IMR-90 (cell line): Measurements from ENCODE around the gene CEP97. TPM values are rescaled to one million over a fixed set of nuclear protein-coding genes. Genes with fewer than 3 reads are reported as not detected.

Experiments
- ATAC-seq: fragments of 200-7000 bp; cut with Tn5 transposase; 2 replicates; pipeline ENCODE4 v1.9.1; 2020; ENCODE audit warnings: low read depth, mild to moderate bottlenecking, moderate library complexity
- BruUV-seq: library from RNA; stranded (reverse); fragments of 400-500 nt; replicated peaks from 2 replicates; lab custom pipeline; 2021; lab: Mats Ljungman, UMichigan
- CTCF ChIA-PET: fragments of 300-600 bp; formaldehyde crosslinking; extraction: SDS; loops from one replicate; lab custom pipeline; 2021; ENCODE audit warnings: antibody characterized with exemption; lab: Yijun Ruan, JAX
- POLR2A ChIA-PET: fragments of 300-600 bp; sonication (Branson Sonifier 250); formaldehyde crosslinking; loops from one replicate; lab custom pipeline; 2022; ENCODE audit warnings: antibody characterized with exemption; ENCODE audit not compliant: unreplicated experiment; lab: Charles Lee
- DNase-seq: peaks from one replicate; pipeline ENCODE4 v3.0.0; 2013
- H2AFZ ChIP-seq: replicated peaks from 2 replicates; pipeline ENCODE3; 2013; ENCODE audit warnings: low read length, mild to moderate bottlenecking; ENCODE audit not compliant: poor library complexity
- H2AK5ac ChIP-seq: 2 replicates; pipeline ENCODE4 v1.6.1; 2013; ENCODE audit warnings: low read depth, low read length, inconsistent platforms
- H2AK9ac ChIP-seq: replicated peaks from 2 replicates; pipeline ENCODE3; 2013; ENCODE audit warnings: mild to moderate bottlenecking, low read depth, low read length, moderate library complexity; ENCODE audit not compliant: poor library complexity
- H2BK120ac ChIP-seq: 2 replicates; pipeline ENCODE4 v1.6.1; 2013; ENCODE audit warnings: low read depth, low read length, inconsistent platforms
- H2BK15ac ChIP-seq: 3 replicates; pipeline ENCODE4 v1.6.1; 2013; ENCODE audit warnings: low read depth, low read length, inconsistent platforms
- H2BK20ac ChIP-seq: 2 replicates; pipeline ENCODE4 v1.6.1; 2013; ENCODE audit warnings: low read depth, mild to moderate bottlenecking, inconsistent platforms, low read length, moderate library complexity
- H2BK5ac ChIP-seq: 2 replicates; pipeline ENCODE4 v1.6.1; 2013; ENCODE audit warnings: mild to moderate bottlenecking, low read depth, low read length, inconsistent platforms; ENCODE audit not compliant: poor library complexity, severe bottlenecking
- H3K14ac ChIP-seq: replicated peaks from 2 replicates; pipeline ENCODE4 v1.6.1; 2013; ENCODE audit warnings: low read depth, low read length, inconsistent platforms
- H3K18ac ChIP-seq: 2 replicates; pipeline ENCODE4 v1.6.1; 2013; ENCODE audit warnings: low read depth, low read length, control low read depth
- H3K23ac ChIP-seq: 2 replicates; pipeline ENCODE4 v1.6.1; 2013; ENCODE audit warnings: low read depth, low read length, inconsistent platforms
- H3K27ac ChIP-seq: 2 replicates; pipeline ENCODE4 v1.5.1; 2013; ENCODE audit warnings: mild to moderate bottlenecking, control low read depth, low read length; ENCODE audit not compliant: insufficient read depth
- H3K27me3 ChIP-seq: 2 replicates; pipeline ENCODE4 v1.6.1; 2013; ENCODE audit warnings: low read length; ENCODE audit not compliant: control insufficient read depth, insufficient read depth
- H3K36me3 ChIP-seq: 2 replicates; pipeline ENCODE4 v1.6.1; 2013; ENCODE audit warnings: low read length, mixed read lengths; ENCODE audit not compliant: control insufficient read depth, insufficient read depth
- H3K4ac ChIP-seq: 2 replicates; pipeline ENCODE4 v1.6.1; 2013; ENCODE audit warnings: low read depth, low read length, inconsistent platforms
- H3K4me1 ChIP-seq: 2 replicates; pipeline ENCODE4 v1.6.1; 2013; ENCODE audit warnings: low read length, mixed read lengths; ENCODE audit not compliant: control insufficient read depth, insufficient read depth
- H3K4me2 ChIP-seq: 2 replicates; pipeline ENCODE4 v1.6.1; 2013; ENCODE audit warnings: low read depth, mild to moderate bottlenecking, control low read depth, low read length, moderate library complexity
- H3K4me3 ChIP-seq: 2 replicates; pipeline ENCODE4 v1.5.1; 2013; ENCODE audit warnings: low read depth, mild to moderate bottlenecking, control low read depth, low read length, moderate library complexity; ENCODE audit not compliant: insufficient read depth
- H3K56ac ChIP-seq: 2 replicates; pipeline ENCODE4 v1.6.1; 2013; ENCODE audit warnings: low read length, inconsistent platforms; ENCODE audit not compliant: insufficient read depth; ENCODE audit errors: extremely low read depth
- H3K79me1 ChIP-seq, 2 experiments: 2 replicates each; pipeline ENCODE4 v1.6.1; 2013; ENCODE audit warnings: low read length in 2 of 2, inconsistent platforms in 1 of 2, low read depth in 1 of 2
- H3K9ac ChIP-seq: 2 replicates; pipeline ENCODE4 v1.6.1; 2013; ENCODE audit warnings: low read depth, low read length, control low read depth
- H3K9me1 ChIP-seq: 2 replicates; pipeline ENCODE4 v1.6.1; 2013; ENCODE audit warnings: low read length, inconsistent platforms; ENCODE audit not compliant: insufficient read depth
- H3K9me3 ChIP-seq: 2 replicates; pipeline ENCODE4 v1.6.1; 2013; ENCODE audit warnings: low read length; ENCODE audit not compliant: control insufficient read depth, insufficient read depth
- H4K20me1 ChIP-seq: 2 replicates; pipeline ENCODE4 v1.6.1; 2013; ENCODE audit warnings: low read length, inconsistent platforms; ENCODE audit not compliant: insufficient read depth
- H4K5ac ChIP-seq: 2 replicates; pipeline ENCODE4 v1.6.1; 2013; ENCODE audit warnings: mild to moderate bottlenecking, low read depth, low read length, control low read depth
- H4K8ac ChIP-seq, 2 experiments: 2 replicates each; pipeline ENCODE4 v1.6.1; 2013; ENCODE audit warnings: low read depth in 2 of 2, low read length in 2 of 2, control low read depth in 1 of 2, inconsistent platforms in 1 of 2
- H4K91ac ChIP-seq: 2 replicates; pipeline ENCODE4 v1.6.1; 2013; ENCODE audit warnings: low read depth, low read length, inconsistent platforms; ENCODE audit not compliant: insufficient read depth
- BHLHE40 ChIP-seq: fragments of 150-350 bp; IDR thresholded peaks from 2 replicates; pipeline ENCODE4 v1.6.1; 2016; ENCODE audit warnings: mild to moderate bottlenecking, low read depth, low read length
- CEBPB ChIP-seq: IDR thresholded peaks from 2 replicates; pipeline ENCODE4 v1.6.1; 2012; ENCODE audit warnings: low read depth, low read length, improper control_type of control experiment
- FOS ChIP-seq: fragments of 150-350 bp; IDR thresholded peaks from 2 replicates; pipeline ENCODE4 v1.6.1; 2016; ENCODE audit warnings: low read depth, low read length
- MAFK ChIP-seq: IDR thresholded peaks from 2 replicates; pipeline ENCODE4 v1.6.1; 2012; ENCODE audit warnings: low read depth, low read length, improper control_type of control experiment
- MAZ ChIP-seq: IDR thresholded peaks from 2 replicates; pipeline ENCODE4 v1.6.1; 2012; ENCODE audit warnings: low read depth, mild to moderate bottlenecking, low read length, improper control_type of control experiment, moderate library complexity, borderline replicate concordance
- MXI1 ChIP-seq: IDR thresholded peaks from 2 replicates; pipeline ENCODE4 v1.6.1; 2012; ENCODE audit warnings: low read depth, mild to moderate bottlenecking, low read length, moderate library complexity, borderline replicate concordance
- POLR2A ChIP-seq: IDR thresholded peaks from 2 replicates; pipeline ENCODE4 v1.6.1; 2012; ENCODE audit warnings: mild to moderate bottlenecking, low read depth, low read length
- RAD21 ChIP-seq: IDR thresholded peaks from 2 replicates; pipeline ENCODE4 v1.6.1; 2012; ENCODE audit warnings: low read length, improper control_type of control experiment
- RCOR1 ChIP-seq: IDR thresholded peaks from 2 replicates; pipeline ENCODE4 v1.6.1; 2012; ENCODE audit warnings: mild to moderate bottlenecking, low read length, improper control_type of control experiment; ENCODE audit not compliant: insufficient replicate concordance
- RFX5 ChIP-seq: IDR thresholded peaks from 2 replicates; pipeline ENCODE4 v1.8.0; 2012; ENCODE audit warnings: low read depth, mild to moderate bottlenecking, low read length, moderate library complexity
- SMC3 ChIP-seq: fragments of 150-350 bp; IDR thresholded peaks from 2 replicates; pipeline ENCODE4 v1.6.1; 2016; ENCODE audit warnings: low read depth, mild to moderate bottlenecking, antibody characterized with exemption, low read length, moderate library complexity
- WGBS, 2 experiments: methylation state at CpG; one replicate each; pipeline versions ENCODE4 v1.1.5 to v1.1.7; 2013; ENCODE audit warnings: missing lambda C conversion rate in 2 of 2; ENCODE audit not compliant: insufficient read length in 1 of 2; ENCODE audit errors: extremely low coverage in 2 of 2; 5-methylcytosine and 5-hydroxymethylcytosine counted together
- dilution Hi-C: fragments of 300-500 bp; cut with HindIII; formaldehyde crosslinking; loops from one replicate; pipeline ENCODE4 v1.14.3; 2018; ENCODE audit warnings: low sequenced_read_pairs; ENCODE audit not compliant: unreplicated experiment
- in situ Hi-C: fragments of 300-500 bp; cut with MboI; formaldehyde crosslinking; loops from 3 replicates; pipeline ENCODE4 v1.14.3; 2019; ENCODE audit warnings: low sequenced_read_pairs, inconsistent platforms, mixed read lengths
- intact Hi-C: fragments of 100-400 bp; cut with micrococcal nuclease; formaldehyde crosslinking; loops from 2 replicates; pipeline ENCODE4 v1.10.0; 2022
- polyA plus RNA-seq, 3 experiments: library from polyadenylated mRNA; depleted of rRNA; stranded (reverse); fragments of >200 nt; gene quantifications; 2 replicates each; pipeline ENCODE4 v1.2.3, GENCODE V29; 2012; ENCODE audit warnings: low replicate concordance in 1 of 3
- total RNA-seq: library from RNA; depleted of rRNA; stranded (reverse); fragments of >200 nt; gene quantifications from 2 replicates; pipeline ENCODE4 v1.2.3, GENCODE V29; 2012
- TF ChIP-seq, protein P1 (sequence below): fragments of 150-350 bp; IDR thresholded peaks from 2 replicates; pipeline ENCODE4 v1.6.1; 2016; ENCODE audit warnings: low read depth, mild to moderate bottlenecking, low read length, moderate library complexity, borderline replicate concordance
- TF ChIP-seq, protein P2 (sequence below): fragments of 150-350 bp; IDR thresholded peaks from 2 replicates; pipeline ENCODE4 v1.6.1; 2017; ENCODE audit warnings: mild to moderate bottlenecking, antibody characterized with exemption, low read length, low read depth
- TF ChIP-seq, protein P3 (sequence below): conservative IDR thresholded peaks from 2 replicates; pipeline ENCODE4 v1.5.1; 2012; ENCODE audit warnings: mild to moderate bottlenecking, low read depth, low read length, improper control_type of control experiment

Gene CEP97
- total and polyA plus RNA-seq, 2 of the 4 experiments (the other 2 are of a cell fraction), result 2.0 to 21.9 TPM

DNA sequence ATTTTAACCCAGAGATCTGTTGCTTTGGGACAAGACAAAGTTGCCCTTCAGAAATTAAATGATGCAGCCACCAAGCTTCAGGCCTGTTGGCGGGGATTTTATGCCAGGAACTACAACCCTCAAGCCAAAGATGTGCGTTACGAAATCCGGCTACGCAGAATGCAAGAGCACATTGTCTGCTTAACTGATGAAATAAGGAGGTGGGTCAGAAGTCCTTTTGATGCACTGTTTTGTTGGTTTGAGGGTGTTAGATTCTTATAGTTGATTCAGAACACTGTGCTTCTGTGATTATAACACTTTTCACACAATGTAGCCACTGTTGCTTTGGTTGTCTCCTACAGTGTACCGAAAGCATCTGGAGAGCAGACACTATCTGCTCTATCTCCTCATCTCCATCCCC, 33.8 kb downstream of the CEP97 start:
- no peaks in the 10 kb centered on the region for H3K27me3 ChIP-seq
- H4K8ac ChIP-seq, result no peak overlapping the region
- ChIA-PET POLR2A (no interaction called here), CTCF (no interaction called here)
- no peak for ATAC-seq
- no peaks in the 10 kb centered on the region for H3K9me3 ChIP-seq
- dilution Hi-C loops, result no loop called here
- no peaks in the 10 kb centered on the region for H4K20me1 ChIP-seq
- H3K36me3 ChIP-seq, result peaks cover 19% of the 10 kb centered on the region
- no peak overlapping the region for H3K4me3 ChIP-seq
- no peak overlapping the region for H2AK5ac ChIP-seq
- no peak overlapping the region for H2BK20ac ChIP-seq
- H2BK15ac ChIP-seq, result no peak overlapping the region
- no peak for DNase-seq
- H2AFZ ChIP-seq, result no peak overlapping the region
- H3K14ac ChIP-seq, result no peak overlapping the region
- intact Hi-C loops, result no loop called here
- H2BK120ac ChIP-seq, result no peak overlapping the region
- no peak overlapping the region for H3K27ac ChIP-seq
- H3K9me1 ChIP-seq, result no peaks in the 10 kb centered on the region
- no peak overlapping the region for H3K18ac ChIP-seq
- in situ Hi-C loops, result no loop called here
- H2AK9ac ChIP-seq, result no peak overlapping the region
- BruUV-seq, result no TSS peak
- no peak for TF ChIP-seq BHLHE40
- no peak for TF ChIP-seq MXI1
- TF ChIP-seq RCOR1, result no peak
- TF ChIP-seq, protein P1, sequence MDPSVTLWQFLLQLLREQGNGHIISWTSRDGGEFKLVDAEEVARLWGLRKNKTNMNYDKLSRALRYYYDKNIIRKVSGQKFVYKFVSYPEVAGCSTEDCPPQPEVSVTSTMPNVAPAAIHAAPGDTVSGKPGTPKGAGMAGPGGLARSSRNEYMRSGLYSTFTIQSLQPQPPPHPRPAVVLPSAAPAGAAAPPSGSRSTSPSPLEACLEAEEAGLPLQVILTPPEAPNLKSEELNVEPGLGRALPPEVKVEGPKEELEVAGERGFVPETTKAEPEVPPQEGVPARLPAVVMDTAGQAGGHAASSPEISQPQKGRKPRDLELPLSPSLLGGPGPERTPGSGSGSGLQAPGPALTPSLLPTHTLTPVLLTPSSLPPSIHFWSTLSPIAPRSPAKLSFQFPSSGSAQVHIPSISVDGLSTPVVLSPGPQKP, result no peak
- no peak for TF ChIP-seq SMC3
- no peak for TF ChIP-seq MAFK
- no peak for TF ChIP-seq RFX5
- no peak for TF ChIP-seq CEBPB
- TF ChIP-seq RAD21, result no peak
- TF ChIP-seq FOS, result no peak
- TF ChIP-seq, protein P2, sequence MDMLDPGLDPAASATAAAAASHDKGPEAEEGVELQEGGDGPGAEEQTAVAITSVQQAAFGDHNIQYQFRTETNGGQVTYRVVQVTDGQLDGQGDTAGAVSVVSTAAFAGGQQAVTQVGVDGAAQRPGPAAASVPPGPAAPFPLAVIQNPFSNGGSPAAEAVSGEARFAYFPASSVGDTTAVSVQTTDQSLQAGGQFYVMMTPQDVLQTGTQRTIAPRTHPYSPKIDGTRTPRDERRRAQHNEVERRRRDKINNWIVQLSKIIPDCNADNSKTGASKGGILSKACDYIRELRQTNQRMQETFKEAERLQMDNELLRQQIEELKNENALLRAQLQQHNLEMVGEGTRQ, result no peak
- no peak for TF ChIP-seq MAZ
- TF ChIP-seq, protein P3, sequence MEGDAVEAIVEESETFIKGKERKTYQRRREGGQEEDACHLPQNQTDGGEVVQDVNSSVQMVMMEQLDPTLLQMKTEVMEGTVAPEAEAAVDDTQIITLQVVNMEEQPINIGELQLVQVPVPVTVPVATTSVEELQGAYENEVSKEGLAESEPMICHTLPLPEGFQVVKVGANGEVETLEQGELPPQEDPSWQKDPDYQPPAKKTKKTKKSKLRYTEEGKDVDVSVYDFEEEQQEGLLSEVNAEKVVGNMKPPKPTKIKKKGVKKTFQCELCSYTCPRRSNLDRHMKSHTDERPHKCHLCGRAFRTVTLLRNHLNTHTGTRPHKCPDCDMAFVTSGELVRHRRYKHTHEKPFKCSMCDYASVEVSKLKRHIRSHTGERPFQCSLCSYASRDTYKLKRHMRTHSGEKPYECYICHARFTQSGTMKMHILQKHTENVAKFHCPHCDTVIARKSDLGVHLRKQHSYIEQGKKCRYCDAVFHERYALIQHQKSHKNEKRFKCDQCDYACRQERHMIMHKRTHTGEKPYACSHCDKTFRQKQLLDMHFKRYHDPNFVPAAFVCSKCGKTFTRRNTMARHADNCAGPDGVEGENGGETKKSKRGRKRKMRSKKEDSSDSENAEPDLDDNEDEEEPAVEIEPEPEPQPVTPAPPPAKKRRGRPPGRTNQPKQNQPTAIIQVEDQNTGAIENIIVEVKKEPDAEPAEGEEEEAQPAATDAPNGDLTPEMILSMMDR, result no peak
- TF ChIP-seq POLR2A, result no peak
- H3K56ac ChIP-seq, result no peak overlapping the region
- no peak overlapping the region for H4K91ac ChIP-seq
- no peak overlapping the region for H3K4me2 ChIP-seq
- H3K23ac ChIP-seq, result no peak overlapping the region
- no peak overlapping the region for H4K5ac ChIP-seq
- no peak overlapping the region for H3K4ac ChIP-seq
- H3K79me1 ChIP-seq, result peaks cover 8 to 13% of the 10 kb centered on the region in 2 experiments; a peak in 3 of 4 replicates
- no peak overlapping the region for H3K9ac ChIP-seq
- H3K4me1 ChIP-seq, result no peaks in the 10 kb centered on the region; the same call in 1 of the 2 replicates
- no CpG with 5 or more reads among the region's 6 CpGs for WGBS, 2 experiments
- no peak overlapping the region for H2BK5ac ChIP-seq
